NCI-H2171 treated with DMSO at 0.1 percent for 48 hours (cell line): ENCODE measurements around the gene PIGB.
"Not testable (repeated sequence)": the region's sequence is repeated elsewhere in the genome, so short reads cannot be mapped to it uniquely, and the experiment has no call there.

Experiments
- DNase-seq: peaks from one replicate; lab custom pipeline; 2025; lab: John Stamatoyannopoulos, UW

PIGB gene

DNA sequence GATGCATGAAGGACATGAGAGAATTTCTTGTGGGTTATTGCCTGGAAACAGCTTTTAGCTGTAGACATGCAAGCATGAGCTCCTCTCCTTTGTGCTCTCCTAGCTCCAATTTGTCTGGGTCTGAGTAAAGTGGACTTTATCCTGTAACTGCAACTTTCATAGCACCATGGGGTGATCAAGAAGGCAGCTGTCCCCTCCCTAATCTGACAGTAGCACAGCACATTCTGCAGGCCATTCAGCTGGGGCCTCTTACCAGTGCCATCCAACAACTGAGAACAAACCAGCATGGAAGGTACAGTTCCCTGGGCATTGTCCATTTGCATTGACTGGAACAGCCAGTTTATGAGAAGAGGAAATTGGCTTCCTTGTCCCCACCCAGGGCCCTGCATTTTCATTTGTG lies 21.7 kb upstream of the PIGB start:
- no peak for DNase-seq

- DNase-seq, result not testable (repeated sequence)
These were observed 16.2 kb upstream of the PIGB start for GRCh38 chr15:55302801-55303200.

DNA sequence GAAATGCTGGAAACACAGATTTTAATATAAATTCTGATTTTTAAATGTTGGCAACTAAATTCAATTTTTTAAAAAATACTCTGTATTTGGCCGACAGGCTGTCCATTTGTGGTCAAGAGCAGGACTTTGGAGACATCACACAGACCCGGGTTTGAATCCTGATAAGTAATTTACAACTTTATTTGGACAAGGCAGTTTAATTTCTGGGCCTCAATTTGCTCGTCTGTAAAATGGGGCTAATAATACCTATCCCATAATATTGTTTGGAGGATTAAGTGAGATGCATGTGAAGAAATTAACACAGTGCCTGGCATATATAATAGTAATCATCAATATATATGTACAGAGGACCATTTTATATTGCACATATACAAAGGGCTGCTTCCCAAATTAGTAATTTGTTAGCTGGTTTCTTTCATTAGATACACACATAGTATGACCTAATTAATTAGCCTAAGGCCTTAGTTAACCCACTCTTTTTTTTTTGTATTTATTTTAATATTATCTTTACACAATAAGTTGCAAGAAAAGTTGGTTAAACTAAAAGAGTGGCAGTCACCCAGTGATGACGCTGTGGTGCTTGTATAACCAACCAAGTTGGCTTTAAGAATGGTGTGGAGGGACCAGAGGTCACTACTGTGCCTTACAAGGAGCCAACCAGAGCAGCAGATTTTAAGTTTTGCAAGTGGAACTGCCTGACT lies 665 bp downstream of the PIGB start:
- DNase-seq, result no peak

DNA sequence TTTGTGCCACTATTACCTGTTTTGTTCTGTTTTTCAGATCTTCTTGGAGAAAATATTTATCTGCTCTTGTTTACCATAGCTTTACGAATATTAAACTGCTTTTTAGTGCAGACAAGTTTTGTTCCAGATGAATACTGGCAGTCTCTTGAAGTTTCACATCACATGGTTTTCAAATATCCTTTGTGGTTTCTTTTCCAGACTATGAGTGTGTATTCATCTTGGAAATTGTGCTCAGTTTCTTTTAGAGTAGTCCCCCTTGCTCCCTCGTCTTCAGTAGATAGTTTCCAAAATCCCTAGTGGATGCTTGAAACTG lies 1.2 kb downstream of the PIGB start:
- no peak for DNase-seq

DNA sequence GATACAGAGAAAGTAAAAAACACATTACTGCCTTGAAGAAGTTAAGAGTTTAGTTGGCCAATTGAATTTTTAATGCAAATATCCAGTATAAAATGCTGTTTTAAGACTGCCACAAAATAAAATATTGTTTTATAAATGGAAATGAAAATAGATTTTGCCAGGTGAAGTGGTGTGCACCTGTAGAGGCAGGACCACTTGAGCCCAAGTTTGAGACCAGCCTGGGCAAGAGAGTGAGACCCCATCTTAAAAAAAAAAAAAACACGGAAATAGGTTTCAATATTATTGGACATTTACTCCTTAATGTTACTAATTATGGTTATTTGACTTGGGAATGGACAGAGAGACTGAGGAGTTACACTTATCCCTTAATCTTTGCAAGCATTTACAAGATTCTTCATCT lies 1.9 kb downstream of the PIGB start:
- DNase-seq, result no peak

DNA sequence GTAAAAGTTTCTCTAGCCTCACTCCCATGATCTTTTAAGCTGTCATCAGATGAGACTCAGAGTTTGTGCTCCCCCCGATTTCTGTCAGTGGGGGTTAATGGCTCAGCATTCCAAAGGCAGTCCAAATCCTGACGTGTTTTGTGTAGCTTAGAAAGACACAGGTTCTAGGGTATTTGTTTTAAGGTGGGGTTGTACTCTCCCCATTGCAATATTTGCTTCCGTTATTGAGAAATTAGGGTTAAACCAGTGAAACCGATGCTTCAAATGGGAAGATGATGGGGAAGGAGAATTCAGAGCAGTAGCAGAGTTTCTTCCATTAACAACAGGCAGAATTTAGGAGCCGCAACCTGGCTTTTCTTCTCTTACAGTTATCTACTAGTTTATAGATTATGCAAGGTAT lies 3.4 kb downstream of the PIGB start:
- no peak for DNase-seq

DNA sequence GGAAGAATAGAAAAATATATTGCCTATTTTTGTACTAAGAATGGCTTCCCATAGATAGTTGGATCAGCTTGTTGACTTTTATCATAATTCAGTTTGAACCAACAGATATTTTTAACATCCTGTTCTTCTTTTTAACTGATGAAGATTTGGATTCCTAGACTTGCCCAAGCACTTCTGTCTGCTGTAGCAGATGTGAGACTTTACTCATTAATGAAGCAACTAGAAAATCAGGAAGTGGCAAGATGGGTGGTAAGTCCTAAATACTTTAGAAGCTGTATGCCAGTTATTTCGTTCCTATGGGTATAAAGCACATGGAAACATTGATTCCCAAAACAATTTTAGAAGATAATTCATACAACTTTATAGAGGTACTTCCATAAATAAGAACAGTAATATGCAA lies 8.4 kb downstream of the PIGB start:
- no peak for DNase-seq

- DNase-seq, result no peak
These were observed 15.3 kb downstream of the PIGB start for GRCh38 chr15:55334371-55334770.

DNA sequence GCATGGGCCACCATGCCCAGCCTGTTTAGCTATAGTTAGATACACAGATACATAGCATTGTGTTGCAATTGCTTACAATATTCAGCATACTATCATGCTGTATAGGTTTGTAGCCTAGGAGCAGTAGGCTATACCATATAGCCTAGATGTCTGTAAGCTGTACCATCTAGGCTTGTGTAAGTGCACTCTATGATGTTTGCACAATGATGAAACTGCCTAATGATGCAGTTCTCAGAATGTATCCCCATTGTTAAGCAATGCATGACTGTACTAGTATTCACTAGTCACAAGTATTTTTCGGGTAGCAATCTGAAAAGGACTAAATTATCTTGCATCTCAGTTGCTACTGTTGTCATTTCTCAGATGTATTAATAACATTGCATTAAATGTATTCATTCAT lies 16.0 kb downstream of the PIGB start:
- no peak for DNase-seq

DNA sequence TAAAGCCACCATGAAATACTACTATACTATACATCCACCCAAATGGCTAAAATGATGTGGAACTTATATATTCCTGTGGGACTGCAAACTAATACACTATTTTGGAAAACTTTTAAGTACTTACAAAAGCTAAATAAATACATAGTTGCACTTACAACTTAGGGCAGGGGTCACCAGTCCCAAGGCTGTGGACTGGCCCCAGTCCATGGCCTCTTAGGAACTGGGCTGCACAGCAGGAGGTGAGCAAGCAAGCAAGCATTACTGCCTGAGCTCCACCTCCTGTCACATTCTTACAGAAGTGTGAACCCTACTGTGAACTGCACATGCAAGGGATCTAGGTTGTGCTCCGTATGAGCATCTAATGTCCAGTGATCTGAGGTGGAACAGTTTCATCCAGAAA lies 18.1 kb downstream of the PIGB start:
- no peak for DNase-seq

DNA sequence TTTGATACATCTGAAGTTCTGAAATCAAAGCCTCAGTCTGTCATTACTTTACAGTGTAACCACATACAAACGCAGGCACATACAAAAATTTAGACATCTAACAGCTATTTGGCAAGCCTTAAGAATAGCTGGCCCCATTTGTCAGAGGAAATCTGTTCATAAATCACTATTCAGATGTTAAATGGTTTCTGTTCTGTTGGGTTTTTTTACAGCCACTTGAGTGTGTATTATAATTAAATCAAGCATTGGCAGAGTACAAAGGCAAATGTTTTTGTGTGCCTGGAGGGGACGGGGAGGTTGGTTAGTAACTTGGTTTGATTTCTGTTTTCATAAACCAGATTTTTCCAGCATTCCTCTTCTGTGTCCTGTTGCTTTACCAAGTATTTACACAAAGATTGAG lies 24.1 kb downstream of the PIGB start:
- peak; percentile 60 for DNase-seq

DNA sequence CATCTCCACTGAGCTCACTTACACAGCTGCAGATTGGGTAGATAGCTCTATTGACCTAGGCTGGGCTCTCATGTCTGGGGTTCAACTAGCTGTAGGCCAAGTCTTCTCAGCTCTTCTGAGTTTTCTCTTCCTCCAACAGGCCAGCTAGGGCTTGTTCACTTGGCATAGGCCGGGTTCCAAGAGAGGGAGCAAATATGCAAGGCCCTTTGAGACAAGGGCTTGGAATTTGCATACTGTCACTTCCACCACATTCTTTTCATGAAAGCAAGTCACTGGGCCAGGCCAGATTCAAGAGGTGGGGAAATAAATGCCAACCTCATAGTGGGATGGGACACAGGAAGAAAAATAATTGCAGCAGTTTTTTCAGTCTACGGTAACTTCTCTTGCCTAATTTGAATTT lies 25.2 kb downstream of the PIGB start:
- no peak for DNase-seq

GRCh38 chr15:55348281-55348778 lies 29.3 kb downstream of the PIGB start:
- DNase-seq, result no peak

DNA sequence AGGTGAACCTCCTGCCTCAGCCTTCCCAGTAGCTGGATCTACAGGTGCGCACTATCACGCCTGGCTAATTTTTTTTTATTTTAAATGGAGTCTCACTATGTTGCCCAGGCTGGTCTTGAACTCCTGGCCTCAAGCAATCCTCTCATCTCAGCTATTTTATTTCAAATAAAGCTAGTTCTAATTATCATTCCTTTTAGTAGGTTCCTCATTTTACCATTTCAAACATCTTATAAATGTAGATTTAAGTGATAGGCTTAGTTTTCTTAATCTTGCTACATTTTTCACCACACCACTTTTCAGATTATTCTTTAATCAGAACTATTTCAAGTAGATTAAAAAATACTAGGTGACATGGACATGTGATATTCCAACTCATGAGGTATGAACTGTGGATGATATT lies 30.3 kb downstream of the PIGB start:
- no peak for DNase-seq

DNA sequence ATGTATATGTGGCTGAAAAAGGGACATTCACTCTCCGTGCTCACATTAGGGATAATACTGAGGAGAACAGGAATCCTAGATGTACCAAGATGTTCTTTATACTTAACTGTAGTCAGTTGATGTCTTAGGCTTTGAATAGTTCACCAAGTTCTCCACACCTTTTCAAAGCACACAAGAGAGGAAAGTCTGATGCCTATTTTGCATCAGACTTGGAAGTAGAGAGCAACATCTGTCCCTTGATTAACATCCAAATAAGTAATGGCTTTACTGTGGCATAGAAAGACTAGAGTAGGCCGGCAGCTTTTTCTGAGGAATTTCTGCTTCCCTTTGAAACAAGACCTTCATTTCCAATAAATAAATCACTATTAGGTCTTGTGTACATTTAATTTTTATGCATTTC lies 34.0 kb downstream of the PIGB start:
- no peak for DNase-seq

DNA sequence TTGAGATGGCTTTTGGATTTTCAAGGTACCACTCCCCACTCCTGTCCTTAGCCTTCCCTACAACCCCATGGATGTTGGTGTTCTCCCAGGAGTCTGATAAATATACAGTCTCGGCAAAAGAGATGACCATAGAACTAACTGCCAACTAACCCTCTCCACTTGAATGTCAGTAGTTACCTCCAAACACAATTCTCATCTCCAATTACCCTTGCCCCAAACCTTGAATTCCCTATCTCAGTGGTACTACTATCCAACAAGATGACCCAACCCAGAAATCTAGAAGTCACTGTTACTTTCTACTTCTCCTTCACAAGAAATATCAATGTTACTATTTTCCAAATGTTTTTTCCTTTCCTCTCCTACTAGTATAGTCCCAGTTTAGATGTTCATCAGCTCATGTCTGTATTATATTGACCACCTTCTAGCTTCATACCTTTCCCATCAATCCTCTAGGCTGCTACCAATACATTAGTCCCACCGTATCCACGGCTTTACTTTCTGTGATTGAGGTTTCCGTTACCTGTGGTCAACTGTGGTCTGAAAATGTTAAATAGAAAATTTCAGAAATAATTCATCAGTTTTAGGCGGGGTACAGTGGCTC lies 38.1 kb downstream of the PIGB start:
- no peak for DNase-seq

DNA sequence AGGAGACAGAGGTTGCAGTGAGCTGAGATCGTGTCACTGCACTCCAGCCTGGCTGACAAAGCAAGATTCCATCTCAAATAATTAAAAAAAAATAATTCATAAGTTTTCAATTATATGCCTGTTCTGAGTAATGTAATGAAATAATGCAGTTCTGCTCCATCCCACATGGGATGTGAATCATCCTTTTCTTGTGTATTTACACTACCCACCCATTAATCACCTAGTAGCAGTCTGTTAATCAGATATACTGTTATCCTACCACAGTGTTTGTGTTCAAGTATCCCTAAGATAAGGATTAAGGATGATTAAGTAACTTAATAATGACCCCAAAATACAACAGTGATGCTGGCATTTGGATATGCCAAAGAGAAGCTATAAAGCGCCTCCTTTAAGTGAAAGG lies 38.8 kb downstream of the PIGB start:
- DNase-seq, result no peak

GRCh38 chr15:55358471-55358870 lies 39.4 kb downstream of the PIGB start:
- DNase-seq, result no peak

DNA sequence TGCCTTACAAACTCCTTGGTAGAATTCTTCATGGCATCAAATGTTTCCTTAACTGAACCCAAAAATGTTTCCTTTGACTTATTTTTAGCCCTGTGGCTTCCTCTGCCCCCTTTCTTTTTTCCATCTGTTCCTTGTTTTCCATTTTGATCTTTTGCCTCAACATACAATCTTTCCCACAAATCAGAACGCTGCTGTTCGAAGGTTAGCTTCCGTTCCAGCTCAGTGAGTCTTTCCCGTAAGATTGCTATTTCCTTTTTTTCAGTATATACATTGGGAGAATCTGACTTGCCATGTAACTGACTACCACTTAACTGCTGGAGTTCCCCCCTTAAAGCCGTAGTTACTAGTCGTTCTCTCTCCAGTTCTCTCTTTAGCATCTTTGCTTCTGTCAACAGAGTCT lies 41.2 kb downstream of the PIGB start:
- no peak for DNase-seq

DNA sequence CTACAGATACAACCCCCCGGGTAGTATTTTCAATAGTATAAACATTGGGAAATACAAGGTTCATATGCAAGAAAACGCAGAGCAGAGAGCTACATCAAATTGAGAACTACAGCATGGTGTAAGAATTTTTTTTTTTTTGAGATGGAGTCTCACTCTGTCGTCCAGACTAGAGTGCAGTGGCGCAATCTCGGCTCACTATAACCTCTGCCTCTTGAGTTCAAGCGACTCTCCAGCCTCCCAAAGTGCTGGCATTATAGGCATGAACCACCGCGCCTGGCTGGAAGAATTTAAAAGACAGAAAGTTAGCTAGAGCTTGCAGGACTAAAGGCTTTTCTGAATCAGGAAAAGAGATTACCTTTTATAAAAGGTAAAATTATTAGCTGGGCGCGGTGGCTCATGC lies 42.0 kb downstream of the PIGB start:
- DNase-seq, result no peak

DNA sequence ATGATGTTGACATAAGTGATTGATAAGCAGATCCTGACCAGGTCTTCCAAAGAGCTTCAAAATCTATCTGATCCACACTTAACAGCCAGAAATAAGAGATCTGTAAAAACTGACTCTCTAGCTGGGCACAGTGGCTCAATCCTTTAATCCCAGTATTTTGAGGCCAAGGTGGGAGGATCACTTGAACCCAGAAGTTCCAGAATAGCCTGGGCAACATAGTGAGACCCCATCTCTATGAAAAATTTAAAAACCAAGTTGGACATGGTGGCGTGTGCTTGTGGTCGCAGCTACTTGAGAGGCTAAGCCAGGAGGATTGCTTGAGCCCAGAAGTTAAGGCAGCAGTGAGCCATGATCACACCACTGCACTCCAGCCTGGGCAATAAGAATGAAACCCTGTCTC lies 43.6 kb downstream of the PIGB start:
- no peak for DNase-seq

- no peak for DNase-seq
These were observed 48.0 kb downstream of the PIGB start for GRCh38 chr15:55366981-55367380.

DNA sequence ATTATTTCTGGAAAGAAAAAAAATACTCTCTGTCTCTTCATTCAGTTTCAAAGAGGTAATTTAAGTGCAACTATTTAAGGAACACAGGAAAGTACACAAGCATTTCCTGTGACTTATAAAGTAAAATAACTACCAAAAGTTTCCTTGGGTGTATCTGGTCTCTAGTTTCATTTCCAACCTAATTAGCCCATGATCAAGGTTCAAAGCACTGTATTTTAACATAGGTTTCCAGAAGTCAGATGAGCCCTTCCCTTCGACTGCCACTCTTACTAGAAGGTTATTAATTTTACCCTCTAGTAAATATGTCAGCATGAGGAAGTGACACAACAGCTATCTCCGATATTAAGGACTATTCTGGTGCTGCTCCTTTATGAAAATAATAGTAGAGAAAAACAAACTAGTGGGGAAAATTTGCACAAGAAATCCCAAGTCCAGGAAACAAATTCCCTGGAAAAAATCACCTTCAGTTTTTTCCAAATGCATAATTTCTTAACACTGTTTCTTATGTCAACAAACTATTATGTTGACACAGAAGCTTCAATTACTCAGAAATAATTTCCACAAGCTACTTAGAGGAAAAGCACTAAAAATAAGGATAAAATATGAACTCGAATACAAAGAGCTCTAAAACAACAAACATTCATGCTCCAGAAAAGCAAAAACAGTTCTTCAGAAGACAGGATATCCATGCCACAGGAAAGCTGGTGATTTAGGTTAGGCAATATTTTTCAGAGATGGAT lies 53.8 kb downstream of the PIGB start:
- no peak for DNase-seq

GRCh38 chr15:55379095-55379494 lies 60.1 kb downstream of the PIGB start:
- no peak for DNase-seq
